ENCODE measurements around the gene CYFIP2.
A peak's percentile ranks its signal among the peaks of the same experiment; 100 is the strongest.

The CYFIP2 gene

DNA sequence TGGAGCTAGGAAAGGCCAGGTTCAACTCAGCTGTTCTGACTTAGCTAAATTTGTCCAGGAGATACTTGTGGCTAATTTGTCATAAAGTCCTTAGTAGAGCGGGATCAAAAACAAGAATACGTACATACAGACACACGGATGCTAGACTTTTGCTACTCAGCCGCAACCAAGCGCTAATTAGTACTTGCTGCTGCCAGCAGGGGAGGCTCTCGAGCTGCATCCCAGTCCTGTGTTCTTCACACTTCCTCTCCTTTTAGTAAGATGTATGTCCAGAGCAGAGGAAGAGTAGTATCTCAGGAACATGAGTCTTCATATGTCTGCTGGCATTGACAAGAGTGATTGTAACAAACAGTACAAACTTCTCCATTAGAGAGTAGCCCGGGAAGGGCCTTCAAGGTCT, 58.3 kb downstream of the CYFIP2 start:
- DNase-seq (ENCODE audit: low spot score): no peak

DNA sequence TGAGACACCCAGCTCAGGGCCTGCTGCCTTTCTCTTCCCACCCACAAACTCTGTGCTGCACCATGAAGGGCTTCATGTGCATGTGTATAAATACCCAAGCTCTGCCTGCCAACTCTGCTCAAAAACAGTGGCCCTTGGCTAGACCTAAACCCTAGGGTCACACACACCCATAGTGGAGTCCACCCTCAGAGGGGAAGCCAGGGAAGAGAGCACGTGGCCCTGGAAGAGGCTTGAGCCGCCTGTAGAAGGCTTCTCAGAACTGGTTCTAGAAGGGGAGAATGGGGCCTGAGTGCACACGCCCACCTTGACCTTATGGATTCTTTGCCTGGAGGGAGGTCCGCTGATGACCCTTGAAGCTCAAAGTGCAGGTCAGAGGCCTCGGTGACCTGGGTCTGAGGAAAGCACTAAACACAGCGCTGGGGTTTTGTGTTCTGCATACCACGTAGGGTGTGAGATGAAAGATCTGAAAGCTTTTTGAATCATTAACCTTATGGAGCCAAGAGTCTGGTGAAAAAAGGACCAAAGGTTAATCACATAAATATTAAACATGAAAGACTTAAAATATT, 60.6 kb downstream of the CYFIP2 start:
- no peak for DNase-seq (ENCODE audit: low spot score)

DNA sequence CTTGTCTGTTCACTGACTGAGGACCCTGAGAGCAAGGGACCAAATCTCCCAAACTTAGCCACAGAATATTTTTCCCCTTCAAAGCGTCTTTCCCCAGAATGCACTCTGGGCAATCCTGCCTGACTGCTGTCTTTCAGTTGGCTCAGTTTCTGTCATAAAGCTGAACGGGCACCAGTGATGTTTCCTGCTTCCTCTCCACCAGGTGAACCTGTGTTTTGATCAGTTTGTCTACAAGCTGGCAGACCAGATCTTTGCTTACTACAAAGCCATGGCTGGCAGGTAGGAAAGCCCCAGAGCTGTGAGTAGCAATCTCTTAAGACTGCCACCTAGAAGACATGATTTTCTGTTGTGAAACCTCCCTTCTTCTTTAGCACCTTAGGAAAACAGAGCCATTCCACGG, 61.8 kb downstream of the CYFIP2 start:
- DNase-seq (ENCODE audit: low spot score): no peak

DNA sequence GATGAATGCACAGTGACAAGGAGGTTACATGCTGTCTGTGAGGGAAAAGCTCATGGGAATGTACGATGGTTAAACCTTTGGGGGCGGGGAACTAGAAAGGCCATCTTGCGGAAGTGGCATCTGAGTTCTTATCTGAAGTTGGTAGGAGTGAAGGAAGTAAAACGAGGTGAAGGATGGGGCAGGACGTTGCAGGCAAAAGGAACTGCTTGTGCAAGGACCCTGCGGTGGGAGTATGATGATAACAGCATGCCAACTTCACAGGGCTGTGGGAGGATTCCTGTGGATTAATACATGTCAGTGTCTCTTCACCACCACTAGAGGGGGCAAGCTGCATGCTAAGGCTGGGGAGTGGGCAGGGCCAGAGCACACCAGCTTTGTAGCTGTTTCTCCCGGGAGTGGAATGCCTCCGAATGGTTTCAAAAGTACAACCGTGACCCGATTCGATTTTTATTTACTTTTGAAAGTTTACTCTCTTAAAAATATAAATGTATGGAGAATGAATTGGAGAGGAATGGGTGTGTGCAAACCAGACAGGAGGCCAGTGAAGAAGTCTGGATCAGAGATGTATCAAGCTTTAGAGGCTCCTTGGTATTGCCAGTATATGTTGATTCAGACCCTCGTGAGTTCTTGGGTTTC, 62.5 kb downstream of the CYFIP2 start:
- DNase-seq (ENCODE audit: low spot score): peak; percentile 70

DNA sequence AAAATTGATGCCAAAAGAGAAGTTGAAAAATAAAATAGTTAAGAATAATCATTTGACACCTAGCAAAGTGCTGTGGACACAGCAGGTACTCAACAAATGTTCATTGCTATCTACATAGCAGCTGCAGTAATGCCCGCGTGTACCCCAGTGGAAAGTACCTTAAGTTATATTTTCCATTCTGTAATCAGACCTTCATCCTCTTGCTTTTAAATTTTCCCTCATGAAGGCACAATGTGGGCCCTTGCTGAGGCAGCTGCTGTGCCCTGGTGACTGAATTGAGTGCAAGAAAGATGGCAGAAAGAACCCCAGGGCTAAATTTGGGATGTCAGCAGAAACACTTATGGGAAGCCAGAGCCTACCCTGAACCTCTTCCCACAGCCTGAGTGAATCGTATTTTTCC, 65.9 kb downstream of the CYFIP2 start:
- DNase-seq (ENCODE audit: low spot score): no peak

DNA sequence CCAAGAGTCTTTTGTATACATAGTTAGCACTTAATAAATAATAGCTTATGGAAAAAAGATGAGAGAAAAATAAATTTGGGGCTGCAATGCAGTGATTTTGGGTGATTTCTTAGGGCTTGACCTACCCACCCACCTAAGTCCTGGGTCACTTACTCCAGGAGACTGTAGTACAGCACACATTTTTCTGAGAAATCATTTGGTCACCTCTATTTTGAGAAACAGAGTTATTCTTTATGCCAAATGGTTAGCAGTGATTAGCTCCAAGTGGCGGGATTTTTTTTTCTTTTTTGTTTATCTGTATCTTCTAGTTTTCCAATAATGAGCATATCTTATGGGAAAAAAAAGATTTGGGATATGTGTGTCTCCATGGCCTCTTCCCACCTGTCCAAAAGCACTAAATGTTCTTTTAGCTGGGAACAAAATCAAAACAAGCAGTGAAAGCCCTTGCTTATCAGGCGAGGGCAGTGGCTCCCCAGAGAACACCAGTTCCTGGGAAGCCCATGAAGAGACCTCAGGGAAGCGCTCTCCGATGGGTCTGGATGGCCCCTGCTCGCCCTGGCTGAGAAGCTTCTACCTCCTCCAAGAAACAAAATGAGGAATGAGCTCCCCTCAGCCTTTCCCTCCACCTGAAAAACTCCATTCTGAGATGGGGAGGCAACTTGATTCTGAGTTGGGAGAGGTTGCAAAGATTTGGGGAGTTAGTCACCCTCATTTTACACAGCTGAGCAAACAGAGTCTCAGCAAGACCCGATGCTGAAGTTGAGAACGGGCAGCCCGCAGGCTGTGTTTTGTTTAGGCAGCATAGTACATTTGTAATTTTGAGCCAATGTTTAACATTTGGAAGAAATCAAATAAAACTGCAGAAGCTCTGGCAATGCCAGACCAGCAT, 69.9 kb downstream of the CYFIP2 start:
- no peak for DNase-seq (ENCODE audit: low spot score)

DNA sequence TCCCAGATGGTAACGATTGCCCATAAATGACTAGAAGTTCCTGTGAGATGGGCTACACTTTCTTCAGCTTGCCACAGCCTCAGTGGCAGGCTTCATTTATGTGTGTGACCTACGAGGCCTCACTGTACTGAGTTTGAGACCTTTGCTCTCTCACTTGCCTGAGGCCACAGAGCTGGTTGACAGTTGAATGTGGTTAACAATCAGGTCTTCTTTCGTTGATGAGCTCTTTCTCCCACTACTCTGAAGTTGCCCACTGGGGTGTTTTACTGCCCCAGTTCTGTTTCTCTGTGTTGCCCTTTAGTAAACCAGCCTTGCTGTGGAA, 70.5 kb downstream of the CYFIP2 start:
- DNase-seq (ENCODE audit: low spot score): no peak

DNA sequence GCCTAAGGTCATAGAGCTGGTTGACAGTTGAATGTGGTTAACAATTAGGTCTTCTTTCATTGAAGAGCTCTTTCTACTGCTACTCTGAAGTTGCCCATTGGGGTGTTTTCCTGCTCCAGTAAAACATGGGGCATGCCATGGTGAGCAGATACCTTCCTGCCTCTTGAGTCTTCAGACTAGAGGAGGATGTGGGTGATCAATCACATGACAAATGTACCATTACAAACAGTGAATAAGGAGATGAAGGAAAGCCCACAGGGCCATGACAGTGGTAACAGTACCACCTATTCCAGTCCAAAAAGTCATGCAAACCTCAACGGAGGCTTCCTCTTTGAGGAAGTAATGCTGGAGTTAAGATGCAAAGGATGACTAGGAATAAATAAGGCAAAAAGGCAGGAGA, 73.5 kb downstream of the CYFIP2 start:
- no peak for DNase-seq (ENCODE audit: low spot score)

DNA sequence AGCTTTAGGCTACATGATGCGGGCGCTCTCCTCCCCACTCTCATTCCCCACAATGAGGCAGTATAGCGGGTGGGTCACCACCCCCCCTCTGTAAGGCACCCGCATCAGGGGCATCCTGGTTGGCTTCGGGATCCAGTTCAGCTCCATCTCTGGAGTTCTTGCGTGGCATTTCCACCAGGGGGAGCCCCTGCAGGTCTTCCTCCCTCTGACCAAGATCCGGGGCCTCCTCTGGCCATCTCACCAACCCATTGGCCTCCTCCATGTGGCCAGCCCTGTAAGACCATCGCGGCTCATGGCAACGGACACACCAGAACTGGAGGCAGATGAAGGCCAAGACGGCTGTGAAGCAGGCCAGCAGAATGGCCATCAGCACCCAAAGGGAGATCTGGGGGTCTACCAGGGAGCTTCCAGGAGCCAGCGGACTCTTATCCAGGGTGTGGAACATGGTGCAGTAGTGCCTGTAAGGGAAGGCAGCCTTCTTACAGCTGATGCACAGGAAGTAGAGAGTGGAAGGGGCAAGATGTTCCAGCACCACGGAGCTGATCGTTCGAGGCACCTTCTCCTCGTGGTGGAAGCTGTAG, 77.0 kb downstream of the CYFIP2 start:
- peak; percentile 60 for DNase-seq (ENCODE audit: low spot score)

DNA sequence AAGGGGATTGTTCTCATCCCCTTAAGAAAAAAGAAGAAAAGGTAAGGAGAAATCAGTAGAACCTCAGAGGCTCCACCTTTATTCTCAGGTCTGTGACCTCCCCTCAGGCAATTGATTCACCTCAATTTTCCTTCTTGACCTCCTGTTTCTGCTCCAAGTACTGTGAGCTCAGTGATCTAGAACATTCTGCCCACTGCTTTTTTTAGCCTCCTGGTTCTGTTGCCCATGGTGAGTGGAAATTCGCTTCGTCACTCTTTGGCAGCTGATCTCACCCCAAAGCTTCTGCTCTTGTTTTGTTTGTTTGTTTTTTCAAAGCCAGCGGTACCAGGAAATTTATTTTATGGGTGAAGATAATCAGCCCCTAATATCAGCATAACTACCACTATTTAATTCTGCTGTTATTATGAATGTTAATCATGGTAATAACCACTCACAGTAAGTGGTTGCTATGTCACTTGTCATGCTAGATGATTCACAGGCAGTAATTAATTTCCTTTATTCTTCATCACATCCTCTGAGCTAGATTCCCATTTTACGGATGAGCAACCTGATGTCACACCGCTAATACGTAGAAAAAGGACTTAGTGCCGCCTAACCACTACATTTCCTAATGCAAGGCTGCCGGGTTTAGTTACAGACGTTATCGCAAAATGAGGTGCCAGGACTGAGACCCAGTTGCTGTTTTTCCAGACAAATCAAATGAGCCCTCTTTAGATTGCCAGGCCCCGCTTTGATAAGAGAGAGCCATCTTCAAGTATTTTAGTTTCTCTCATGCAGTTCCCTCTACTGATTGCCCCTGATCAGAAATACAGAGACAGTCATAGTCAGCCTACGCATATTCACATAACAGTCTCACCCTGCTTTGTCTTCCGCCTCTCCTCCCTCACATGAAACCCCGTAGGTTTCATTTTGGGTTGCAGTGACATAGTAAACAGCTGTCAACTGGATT, 78.2 kb downstream of the CYFIP2 start:
- no peak for DNase-seq (ENCODE audit: low spot score)

DNA sequence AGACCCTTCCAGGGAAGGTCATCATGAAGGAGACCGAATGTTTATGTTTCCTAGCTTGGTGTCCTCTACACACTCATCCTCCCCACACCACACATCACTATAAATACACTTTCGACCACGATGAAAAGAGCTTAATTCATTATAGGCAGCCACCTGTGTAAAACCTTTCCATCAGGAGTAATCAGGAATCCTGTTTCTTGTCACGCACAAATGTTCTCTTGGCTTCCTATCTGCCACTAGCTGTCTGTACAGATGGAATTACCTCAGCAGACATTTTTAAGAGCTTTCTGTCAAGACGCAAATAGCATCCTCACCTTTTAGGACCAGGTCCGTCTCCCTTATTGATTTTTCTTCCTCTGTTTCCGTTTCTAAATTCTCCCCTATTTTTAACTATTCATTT, 79.1 kb downstream of the CYFIP2 start:
- DNase-seq (ENCODE audit: low spot score): no peak

DNA sequence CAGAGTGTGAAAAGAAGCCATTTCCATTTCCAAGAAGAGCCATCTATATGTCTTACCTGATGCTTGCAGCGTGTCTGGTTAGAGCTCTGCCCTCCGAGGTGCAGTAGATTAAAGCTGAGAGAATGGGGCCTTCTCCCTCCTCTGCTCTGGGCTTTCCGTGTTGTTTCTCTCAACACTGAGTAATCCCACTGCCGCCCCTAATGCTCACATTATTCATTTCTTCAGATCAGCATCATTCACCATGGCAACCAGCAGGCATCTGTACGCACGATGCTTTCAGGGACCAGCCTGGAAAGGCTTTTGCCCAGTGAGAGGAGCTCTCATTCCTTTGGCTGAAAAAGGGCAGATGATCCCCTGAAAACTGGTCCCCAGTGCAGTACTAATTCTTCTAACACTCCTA, 79.6 kb downstream of the CYFIP2 start:
- DNase-seq (ENCODE audit: low spot score): no peak

DNA sequence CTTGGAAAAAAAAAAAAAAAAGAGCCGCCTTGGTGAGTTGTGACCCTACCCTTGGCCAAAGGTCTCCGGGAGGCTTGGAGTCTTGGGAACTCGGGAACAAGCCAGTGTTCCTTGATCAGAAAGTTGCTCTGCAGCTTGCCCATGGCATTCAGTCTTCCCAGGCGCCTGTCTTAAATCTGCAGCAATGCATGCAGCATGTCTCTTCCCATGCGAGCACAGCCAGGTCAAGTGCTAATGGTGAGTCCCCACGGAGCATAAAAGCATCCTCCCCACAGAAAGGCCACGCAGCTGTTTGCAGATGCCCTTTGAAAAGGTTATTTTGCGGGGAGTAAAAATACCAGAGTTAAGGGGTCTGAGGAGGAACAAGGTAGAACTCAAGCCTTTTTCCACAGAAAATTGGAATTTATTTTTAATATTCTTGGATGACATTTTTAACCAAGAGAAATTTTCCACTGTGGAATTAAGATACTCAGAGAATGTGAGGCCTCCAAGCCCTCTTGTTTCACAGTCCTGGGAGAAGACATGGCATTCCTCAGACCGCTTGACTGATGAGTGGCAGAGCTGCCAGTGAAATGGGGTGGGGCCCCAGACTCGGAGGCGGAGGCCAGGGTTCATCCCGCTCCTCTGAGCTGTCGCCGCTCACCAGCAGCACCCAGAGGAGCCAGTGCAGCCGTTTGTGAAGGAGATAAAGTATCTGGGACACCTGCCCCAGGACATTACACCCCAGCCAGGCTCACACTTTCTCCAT, 81.6 kb downstream of the CYFIP2 start:
- DNase-seq (ENCODE audit: low spot score): no peak

DNA sequence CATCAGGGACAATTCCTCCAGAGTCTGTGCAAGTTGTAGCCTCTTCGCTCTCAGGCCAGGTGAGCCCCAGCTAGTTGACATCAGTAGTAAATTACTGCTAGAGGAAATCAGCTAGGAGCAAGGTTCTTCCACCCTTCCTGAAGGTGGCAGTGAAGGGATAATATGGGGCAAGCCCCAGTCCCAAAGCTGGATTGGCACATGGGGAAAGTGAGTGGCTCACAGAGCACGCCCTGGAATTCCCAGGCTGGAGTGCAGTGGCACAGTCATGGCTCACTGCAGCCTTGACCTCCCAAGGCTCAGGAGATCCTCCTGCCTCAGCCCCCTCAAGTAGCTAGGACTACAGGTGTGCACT, 82.1 kb downstream of the CYFIP2 start:
- no peak for DNase-seq (ENCODE audit: low spot score)

DNA sequence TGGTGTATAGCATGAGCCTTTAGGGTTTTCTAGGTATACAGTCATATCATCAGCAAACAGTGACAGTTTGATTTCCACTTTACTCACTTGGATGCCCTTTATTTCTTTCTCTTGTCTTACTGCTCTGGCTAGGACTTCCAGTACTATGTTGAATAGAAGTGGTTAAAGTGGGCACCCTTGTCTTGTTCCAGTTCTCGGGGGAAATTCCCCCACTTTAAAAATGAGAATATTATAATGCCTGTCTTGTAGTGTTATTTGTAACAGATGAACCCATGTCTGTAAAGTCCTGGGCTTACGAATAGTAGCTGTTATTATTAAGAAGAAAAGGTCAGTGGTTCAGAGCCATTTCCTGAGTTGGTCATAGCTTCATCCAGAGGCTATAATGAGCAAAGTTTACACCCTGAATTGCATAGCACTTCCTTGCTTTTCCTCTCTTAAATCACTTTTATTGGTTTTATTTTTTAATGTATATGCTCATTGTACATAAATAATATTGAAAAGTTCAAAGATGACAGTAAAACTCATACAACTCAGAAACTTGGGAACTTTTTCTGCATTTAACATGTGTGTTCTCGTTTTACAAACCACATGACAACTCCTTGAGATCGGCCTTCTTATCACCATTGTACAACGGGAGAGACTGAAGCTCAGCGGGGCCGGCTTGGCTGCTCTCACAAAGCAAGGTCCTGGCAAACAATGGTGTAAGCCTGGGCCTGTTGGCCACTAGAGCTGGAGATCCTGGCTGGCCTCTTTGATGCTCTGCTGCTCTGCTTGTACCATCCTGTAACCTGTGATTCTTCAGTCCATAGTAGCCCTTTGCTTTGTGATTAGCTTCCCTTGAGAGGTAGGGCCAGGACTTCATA, 85.2 kb downstream of the CYFIP2 start:
- no peak for DNase-seq (ENCODE audit: low spot score)

DNA sequence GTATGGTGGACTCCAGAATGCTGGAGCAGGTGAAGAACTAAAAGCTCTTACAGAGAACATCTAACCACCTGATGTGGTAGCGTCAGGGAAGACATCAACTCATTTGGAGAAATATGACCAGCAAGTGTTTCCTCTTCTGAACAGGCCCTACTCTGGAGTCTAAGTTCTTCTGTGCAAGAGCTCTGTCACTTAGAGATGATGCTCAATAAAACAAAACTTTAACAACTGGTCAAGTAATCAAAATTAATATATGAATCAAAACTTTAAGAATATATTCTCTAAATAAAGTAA, 85.8 kb downstream of the CYFIP2 start:
- DNase-seq (ENCODE audit: low spot score): no peak

DNA sequence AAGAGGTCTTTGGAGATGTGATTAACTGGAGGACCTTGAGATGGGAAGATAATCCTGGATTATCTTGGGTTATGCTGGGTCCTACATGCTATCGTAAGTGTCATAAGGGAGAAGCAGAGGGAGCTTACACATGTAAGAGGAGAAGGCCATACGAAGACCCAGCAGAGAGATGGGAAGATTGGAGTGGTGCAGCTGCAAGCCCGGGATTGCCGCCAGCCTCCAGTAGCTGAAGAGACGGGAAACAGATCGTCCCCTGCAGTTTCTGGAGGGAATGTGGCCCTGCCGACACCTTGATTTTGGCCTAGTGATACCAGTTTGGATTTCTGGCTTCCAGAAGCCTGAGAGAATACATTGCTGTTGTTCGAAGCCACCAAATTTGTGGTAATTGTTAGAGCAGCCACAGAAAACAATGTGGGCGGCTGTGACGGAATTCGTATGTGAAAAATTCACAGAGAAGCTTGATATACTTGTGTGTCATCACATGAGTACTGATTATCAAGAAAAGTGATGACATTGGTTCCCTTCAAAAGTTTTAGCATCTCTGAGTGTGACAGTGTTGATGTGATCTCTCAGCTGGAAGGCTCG, 86.9 kb downstream of the CYFIP2 start:
- DNase-seq (ENCODE audit: low spot score): no peak

DNA sequence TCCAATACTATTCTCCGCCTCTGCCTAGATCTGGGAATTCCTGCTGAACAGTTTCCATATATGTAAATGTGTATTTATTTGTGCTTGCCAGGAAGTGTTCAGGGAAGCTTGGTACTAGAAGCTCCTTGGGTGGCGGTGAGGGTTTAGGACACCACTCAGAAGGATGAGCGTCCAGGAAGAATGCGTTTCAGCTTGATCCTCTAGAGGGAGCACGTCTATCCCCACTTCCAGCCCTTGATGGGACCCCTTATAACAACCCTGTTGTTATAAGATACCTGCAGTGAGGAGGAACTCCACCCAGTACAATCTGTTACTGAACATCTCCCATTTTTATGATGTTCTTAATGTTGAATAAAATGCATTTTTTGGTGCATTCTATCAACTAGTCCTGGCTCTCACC, 88.9 kb downstream of the CYFIP2 start:
- DNase-seq (ENCODE audit: low spot score): no peak

DNA sequence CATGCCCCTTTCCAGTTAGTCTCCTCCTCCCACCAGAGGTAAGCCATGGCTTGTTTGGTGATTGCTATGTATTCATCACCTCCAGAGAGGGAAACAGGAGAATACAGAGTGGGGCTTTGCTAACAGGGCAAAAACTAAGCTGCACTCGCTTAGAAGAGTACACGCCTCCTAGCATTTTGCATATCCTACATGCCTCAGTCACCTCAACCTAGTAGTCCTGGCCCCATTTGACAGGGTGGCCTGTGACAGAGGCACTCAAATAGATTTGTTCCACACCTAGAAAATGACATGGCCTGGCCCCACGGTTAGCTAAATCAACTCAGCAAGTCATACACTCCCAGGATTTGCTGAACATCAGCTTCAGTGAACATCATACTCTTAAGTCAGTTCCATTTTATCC, 90.7 kb downstream of the CYFIP2 start:
- DNase-seq (ENCODE audit: low spot score): peak; percentile 16

DNA sequence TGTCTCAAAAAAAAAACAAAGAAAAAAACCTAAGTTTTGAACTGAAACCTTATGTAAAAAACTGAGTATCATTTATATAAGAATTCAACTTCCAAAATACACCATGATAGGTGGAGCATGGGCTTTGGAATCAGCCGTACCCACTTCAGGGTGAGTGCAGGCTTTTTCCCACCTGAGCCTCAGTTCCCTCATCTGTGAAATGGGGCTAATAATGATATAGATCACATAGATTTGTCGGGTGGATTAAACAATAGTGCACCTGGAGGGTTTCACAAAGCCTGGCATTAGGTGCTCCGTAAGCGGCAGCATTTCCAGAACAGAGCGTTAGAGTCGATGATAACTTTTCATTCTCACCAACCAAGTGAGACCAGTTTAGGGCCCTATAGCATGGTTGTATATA, 91.9 kb downstream of the CYFIP2 start:
- DNase-seq (ENCODE audit: low spot score): no peak
